CD4-positive, alpha-beta T cell treated with Interleukin-10 for 1 hour (primary cell): ENCODE measurements around the gene SYT9.

ENCODE experiments used
- DNase-seq: peaks from one replicate; pipeline ENCODE4 v3.0.0-alpha.2; 2020

Gene SYT9

DNA sequence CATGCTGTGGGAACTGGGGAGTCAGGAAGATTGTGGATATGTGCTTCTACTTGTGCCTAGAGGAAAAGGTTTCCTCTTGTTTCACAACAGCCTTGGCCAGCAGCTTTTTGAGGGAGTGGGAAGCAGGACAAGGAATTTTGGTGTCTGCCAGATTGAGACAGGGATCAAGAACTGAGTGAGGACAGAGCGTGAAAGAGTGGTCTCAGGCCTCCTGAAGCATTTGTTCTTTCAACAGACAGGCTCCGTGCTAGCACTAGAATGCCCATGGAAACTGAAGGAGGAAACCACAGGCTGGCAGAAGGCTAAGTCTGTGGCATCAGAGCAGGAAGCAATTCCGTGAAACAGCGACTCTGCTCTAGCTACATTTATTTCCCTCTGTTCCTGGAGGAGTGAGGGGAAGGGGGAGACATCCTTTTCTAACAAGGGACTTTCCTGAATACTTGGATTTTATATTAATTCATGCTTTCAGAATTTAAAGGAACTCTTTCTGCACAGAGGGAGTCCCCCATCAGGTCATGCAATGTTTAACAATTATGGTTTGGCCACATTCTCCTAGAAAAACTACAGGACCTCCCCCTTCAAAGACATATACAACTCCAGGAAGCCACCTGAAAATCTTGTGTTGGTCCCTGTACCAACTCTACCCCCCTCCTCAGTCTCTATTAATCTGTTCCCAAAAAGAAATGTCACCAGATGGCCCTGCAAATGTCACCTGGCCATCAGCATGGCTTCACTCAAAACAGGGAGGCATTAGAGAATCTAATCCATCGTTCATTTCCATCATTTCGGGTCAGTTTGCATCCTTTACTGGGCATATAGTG lies 96.1 kb downstream of the SYT9 start:
- DNase-seq, result no peak

DNA sequence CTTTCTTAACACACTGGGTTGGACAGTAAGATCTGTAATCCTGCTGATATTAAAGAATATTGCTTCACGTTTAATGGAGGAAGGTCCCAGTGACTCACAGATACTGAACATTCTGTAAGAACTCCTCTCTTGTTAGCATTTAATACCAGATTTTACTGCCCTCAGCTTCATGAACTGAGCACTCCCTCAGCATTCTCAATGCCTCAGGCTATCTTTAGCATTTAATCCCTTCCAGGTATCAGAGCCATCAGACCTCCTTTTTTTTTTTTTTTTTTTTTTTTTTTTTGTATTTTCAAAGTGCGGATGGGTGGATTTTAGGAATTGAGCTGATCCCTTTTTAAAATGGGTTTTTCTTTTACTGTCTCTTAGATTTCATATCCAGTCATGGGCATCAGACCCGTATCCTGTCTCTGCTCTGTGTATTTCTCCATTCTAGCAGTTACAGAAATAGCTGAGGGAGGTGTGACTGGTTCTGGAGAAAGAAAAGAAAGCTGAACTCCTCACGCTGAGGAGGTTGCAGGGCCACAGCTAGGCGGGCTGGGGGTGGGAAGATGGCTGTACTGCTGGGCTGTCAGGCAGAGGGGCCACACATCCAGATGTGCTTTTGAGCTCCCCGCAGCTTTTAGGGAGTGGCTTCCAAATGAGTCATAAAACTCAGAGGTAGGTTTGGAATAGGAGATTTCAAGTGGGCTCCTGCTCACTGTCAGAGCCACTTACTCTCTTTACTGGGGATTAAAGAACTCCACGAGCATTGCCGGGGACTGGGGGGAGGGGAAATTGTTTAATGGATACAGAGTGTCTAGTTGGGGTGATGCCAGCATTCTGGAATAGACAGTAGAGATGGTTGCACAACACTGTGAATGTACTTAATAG lies 97.0 kb downstream of the SYT9 start:
- DNase-seq, result no peak

DNA sequence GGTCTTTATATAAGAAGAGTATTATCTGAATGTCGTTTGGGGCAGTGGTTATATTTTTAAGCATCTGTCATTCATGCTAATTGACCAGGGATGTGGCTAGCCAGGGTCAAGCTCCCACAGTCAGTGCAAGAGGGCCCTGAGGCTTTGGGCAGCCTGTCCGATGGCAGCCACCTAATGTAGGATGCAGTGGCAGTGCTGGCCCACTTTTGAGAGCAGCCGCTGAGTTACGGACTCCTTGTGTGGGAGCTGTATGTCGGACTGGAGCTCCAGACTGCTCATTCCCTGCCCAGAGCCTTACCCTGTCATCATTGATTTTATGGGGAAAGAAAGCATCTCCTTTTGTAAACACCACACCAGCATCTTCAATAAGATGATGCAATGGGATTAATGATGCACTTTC lies 99.5 kb downstream of the SYT9 start:
- DNase-seq, result no peak

DNA sequence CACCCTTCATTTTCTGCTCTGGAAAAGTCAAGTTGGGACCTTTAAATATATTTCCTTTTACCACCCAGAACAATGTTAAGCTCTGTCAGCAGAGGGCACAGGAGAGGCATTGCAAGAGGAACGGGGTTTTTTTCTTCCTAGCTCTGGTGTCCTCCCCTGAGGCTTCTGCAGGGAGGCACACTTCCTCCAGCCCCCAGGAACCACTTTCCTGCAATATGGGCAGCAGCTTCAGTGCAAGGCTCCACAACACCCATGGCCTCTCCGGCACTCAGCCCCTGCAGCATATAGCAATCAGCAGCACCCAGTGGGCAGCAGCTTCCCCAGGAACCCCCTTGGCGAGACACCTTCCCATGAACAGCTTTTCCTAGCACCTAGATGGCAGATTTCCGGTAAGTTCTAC lies 101.4 kb downstream of the SYT9 start:
- peak; percentile 25 for DNase-seq

DNA sequence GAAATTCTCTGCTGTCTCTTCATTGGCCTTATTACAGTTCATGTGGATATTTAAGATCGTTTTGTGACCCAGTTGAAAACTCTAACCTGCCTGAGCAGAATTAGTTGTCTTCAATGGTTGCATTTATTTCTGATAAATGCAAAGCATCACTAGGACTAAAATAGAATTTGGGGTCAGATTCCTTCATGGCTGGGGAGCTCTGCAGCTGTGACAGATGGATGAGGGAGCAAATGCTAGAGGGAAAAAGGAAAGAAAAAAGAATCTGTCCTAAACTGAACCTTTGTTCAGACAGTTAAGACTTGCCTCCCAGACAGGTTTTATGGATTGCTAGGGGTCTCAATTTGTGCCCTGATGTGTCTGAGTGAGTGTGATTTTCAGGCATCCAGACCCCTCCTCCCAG lies 113.0 kb downstream of the SYT9 start:
- DNase-seq, result no peak

DNA sequence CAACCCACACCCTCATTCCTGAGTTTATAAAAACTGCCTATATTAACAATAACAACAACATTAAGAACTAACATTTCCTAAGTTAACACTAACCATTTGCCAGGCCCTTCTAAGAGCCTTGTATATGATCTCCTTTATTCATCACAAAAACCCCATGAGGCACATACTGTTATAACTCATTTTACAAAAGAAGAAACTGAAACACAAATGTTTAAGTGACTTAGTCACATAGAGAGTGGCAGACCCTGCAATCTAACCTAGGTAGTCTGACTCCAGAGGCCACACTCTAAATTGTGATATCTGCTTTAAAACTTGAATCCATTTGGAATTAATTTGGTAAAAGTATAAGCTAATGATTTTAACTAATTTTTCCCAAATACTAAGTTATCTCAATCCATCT lies 116.1 kb downstream of the SYT9 start:
- DNase-seq, result no peak

DNA sequence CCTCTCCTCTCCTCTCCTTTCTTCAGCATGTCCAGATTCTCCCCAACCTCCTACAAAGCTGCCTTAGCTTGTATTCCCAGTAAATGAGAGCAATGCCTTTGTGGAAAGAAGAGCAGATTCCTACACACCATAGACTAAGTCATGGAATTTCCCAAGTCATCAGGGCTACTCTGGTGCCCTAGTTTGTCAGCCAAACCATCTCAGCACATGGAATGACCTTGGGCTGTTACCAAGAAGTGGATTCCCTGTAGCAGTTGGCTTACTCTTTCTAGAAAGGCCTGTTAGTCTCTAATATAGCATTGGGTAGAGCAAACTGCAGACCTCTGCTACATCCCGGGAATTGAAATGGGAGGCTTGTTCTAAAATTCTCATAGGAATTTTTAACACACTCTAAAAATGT lies 124.7 kb downstream of the SYT9 start:
- no peak for DNase-seq

DNA sequence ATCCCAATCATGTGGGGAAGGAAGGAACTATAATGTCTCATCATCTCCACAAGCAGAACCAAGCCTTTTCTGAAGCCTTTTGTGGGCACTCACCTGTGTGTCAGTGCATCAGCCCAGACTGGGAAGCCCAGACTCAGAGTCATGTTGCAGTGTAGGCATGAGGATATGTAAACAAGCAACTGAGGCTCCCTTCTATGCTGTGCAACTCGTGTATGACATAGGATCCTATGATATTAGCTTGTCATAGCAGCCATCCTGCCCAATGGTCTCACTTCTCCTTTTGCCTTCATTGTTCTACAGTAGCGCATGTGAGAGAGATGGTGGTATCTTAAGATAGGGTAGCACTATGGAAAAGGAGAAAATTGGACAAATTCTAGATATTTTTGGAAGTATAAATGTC lies 130.2 kb downstream of the SYT9 start:
- no peak for DNase-seq

DNA sequence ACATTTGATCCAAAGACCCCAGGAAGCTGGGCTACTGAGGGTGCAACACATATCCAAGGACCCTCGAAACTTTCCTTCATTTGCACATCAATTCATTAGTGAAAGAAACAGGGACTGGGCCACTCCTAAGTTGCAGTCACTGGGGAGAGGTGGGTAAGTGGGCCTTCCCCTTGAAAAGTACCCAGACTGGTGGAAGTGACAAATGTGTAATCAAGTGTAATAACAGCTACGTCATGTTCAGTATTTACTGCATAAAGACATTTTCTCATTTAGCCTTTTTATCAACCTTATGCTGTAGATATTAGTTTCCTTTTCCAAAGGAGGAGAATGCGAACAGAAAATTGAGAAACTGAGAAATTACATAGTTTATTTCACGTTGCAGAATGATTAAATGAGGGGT lies 131.7 kb downstream of the SYT9 start:
- no peak for DNase-seq

DNA sequence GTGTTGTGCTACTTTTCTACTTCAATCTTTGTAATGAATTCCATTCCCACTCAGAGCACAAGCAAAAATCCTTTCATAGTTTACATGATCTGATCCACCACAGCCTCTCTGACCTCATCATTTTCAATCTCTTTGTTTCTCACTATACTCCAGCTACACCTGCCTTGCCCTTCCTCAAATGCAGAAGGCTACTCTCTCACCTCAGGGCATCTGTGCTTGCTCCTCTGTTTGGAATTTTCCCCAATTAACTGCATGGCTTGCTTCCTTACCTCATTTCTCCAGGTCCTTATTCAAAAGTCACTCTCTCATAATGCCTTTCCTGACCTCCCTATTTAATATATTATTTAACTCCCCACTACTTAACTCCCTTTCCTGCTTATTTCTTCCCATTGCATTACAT lies 133.0 kb downstream of the SYT9 start:
- no peak for DNase-seq

DNA sequence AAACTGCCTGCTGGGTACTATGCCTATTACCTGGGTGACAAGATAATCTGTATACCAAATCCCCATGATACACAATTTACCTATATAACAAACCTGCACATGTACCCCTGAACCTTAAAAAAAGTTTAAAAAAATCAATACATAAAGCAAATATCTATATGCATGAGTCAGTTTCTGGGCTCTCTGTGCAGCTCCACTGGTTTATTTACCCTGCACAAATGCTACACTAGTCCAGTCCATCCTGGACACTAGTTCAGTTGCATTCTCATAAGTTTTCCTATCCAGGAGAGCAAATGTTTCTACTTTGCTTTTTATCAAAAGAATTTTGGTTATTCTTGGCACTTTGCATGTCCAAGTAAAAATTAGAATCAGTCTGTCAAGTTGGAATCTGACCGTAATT lies 133.8 kb downstream of the SYT9 start:
- no peak for DNase-seq

DNA sequence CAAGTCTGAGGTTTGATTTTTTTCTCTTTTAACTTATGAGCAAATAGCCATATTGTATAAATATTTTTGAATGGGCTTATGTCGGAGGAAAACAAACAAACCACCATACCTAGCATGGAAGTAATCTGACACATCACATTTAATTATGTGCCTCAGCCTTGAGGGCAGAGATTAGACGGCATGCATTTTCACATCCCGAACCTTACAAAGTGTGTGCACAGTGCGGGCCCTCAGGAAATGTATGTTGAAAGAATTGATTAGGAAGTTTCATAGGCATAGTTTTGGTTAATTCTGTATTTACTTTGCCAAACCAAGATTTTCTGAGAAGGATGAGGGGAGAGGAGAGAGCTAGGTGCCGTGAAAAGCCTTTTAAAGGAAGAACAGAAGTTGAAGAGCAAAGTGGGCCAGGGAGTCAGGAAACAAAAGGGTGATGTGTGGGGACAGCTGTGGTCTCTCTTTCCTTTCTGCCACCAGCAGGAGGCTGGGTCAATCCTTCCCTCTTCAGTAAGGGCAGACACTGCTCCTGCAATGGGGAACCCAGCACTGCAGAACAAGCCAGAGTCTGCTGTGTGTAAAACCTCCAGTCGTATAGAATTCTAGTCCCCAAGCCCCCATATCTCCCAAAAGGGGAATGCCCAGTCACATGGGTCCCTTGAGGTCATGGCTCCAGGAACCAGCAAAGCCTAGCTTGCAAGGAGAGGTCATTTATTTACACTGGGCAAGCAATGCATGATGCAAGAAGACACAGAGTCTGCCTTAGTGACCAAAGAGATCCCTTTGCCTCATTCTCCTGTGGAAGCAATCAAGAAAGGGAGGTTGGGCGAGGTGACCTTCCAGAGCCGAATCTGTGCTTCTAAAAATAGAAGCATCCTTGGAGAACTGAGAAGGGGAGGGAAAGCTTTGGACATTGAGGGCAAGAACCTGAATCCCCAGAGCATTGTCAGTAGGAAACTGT lies 162.5 kb downstream of the SYT9 start:
- no peak for DNase-seq

DNA sequence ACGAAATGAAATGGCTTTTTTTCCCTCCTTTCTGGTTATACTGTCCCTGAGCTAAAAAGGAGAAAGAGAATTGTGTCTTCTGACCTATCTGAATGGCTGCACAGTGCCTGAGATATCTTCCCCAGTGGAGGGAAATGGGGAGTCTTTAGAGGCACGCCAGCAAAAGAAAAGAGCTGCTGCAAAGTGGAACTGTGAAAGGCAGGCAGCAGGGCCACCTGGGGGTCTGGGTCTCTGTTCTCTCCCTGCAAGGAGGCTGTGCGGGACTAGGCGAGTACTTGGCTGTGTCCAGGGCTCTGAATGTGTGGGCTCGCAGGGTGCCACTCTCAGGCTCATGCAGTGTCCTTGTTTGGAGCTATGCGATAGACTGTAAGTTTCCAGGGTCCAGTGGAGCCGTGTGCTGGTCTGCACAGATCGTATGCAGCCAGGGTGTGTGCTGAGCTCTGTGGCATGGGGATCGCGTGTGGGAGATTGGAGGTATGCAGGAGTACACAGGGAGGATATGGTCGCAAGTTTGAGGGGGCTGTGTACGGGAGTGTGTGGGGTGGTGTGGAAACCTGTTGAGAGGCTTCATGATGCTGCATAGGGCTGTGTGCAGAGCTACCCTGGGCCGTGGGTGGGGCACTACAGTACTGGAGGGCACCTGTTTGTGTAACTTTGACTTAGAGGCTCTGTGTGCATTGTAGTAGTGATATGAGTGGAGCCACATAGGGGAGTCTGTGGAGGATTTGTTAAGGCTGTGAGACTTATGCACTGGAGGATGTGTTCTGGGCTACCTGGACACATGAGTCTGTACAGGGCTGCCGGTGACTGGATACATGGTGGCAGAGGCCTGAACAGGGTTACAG lies 163.5 kb downstream of the SYT9 start:
- no peak for DNase-seq

DNA sequence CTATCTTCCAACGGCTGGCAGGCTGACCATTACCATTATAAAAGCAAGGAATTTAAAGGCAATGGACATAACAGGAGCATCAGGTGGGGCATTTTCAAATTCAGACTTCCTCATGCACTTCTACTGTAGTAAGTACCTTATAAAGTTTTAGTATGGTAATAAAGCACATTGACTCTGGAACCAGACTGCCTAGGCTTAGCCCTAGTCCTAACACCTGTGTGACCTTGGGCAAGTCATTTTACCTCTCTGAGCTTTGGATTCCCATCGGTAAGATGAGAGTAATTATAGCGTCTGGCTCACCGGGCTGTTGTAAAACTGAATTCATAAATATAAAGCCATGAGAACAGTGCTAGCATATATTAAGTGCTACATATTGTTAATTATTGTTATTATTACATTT lies 164.4 kb downstream of the SYT9 start:
- no peak for DNase-seq

DNA sequence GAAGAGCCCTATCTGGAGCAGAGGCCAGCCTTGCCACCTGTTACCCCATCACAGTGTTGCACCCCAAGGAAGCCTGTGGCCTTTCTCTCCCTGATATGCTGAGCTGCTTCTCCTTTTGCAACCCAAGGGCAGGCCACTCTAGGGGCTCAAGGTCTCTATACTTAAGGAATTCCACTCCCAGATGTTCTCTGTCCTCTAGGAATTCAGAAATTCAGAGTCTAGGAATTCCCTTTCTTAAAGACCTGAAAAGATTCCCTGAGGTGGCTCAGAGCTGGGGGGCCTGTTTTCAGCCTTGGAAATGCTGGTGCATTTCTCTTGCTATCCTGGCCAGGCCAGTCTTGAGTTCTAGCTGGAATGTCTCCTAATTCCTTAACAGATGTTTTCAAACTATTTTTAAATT lies 165.6 kb downstream of the SYT9 start:
- no peak for DNase-seq

DNA sequence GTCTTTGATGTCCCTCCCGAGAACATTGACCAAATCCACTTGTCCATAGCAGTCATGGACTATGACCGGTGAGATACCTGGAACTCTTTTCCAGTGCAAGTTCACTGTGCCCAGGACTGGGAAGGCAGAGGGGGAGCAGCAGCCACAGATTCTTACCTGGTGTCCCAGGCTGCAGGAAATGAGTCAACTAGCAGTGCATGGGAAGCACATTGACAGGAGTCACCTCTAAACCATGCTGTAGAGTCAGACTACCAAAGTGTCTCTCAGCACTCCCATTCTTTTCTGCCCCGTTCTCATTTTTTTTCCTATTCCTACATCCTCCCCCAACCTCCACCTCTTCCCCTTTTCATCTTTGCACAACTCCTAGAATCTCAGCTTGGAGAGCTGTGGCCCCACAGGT lies 166.4 kb downstream of the SYT9 start:
- no peak for DNase-seq

DNA sequence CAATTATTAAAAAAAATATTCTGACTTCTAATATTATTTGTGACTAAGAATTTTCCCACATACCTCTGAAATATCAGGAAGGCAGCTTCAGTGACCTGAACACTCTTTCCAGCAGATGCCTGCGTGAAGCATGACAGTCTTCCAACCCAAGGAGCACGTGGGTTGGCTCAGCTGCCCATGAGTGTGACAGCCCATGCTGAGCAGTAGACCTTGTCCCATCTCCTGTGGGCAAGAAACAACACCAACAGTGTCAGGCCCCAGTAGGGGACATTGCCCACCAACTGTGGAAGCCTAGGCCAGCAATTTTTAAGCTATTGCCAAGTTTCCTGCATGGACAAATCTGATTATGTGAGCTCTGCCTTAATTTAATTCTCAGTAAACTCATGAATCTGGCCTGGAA lies 167.2 kb downstream of the SYT9 start:
- no peak for DNase-seq

DNA sequence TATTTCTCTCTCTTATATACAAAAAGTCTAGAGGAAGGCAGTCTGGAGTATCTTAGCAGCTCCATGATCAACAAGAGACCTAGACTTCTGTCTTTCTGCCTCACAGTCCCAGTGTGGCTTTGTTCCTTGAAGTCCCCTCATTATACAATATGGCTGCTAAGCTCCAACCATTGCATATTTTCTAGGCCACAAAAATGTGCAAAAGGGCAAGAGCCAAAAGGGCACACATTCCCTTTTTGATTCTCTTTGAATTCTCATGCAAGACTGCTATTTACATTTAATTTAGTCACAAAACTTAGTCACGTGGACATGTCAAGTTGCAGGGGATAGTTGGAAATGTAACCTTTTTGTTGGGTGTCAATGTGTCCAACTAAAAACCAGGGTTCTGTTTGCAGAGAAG lies 169.4 kb downstream of the SYT9 start:
- no peak for DNase-seq

DNA sequence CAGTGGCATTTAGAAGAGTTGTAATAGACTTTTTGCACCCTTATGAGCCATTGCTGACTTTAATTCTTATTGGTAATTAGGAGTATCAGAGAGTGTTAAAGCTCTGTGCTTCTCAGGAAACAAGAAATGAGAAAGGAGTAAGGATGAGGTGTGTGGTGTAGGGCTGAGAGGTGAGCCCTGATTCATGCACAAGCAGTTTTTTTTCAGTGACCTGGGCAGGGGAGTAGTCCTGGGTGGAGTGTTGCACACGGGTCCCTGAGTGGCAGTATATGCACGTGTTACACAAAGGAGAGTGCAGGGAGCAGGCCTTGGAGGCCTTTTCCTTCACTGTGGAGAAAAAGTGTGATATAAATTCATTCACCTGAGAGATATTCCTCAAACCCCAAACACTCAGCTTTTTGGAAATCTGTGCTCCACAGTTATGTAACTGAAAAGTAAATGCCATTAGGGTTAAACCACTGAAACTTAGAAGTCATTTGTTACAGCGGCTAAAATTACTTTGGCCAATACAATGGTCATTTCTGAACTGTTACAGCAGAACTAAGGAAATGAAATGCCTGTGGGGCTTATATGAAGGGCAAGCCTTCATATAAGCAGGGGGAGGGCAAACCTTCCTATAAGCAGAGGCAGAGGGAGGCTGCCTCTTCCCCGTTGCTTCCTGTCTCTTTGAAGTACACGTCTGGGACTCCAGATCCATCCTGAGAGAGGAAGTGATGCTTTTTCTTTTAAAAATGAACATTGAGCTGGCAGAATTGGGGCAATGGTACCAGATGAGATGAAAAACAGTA lies 171.0 kb downstream of the SYT9 start:
- no peak for DNase-seq

DNA sequence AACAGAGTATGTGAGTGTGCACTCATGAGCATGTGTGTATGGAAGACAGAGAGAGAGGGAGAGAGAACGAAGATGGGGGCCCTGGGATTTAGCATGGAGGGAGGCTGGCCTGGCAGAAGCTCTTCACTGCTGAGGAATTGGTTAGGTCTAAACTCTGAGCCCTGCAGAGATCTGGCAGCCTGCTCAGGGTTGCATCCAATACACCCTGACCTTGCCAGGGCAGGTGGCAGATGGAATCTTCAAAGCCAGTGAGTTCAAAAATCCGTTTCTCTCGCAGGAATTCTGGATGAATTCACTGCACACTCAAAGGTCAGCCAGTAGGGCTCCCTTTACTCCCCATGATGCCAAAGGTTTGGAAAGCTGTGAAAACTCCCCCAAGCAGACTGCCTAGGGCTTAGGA lies 172.2 kb downstream of the SYT9 start:
- DNase-seq, result no peak

DNA sequence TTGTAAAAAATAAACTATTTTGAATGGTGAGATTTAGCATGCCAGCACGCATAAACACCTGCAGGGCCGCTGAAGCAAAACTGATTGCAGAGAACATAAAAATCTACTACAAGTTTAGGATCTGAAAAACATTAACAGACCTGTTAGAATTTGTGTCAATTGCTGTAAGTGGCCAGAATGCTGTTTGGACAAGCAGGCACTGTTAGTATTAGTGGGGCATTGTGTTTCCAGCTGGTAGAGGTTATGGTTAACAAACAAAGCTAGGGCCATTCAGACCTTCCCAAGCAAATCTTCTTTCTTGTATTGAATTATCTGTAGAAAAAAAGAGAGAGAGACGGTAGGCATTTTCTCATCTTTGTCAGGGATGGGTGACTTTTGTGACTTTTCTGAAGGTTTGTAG lies 176.0 kb downstream of the SYT9 start:
- DNase-seq, result no peak
